ENCODE data around the gene PLEKHO1. TPM values are rescaled to one million over a fixed set of nuclear protein-coding genes. Genes with fewer than 3 reads are reported as not detected.
"Not testable (repeated sequence)": the region's sequence is repeated elsewhere in the genome, so short reads cannot be mapped to it uniquely, and the experiment has no call there.

Gene PLEKHO1
- total RNA-seq, 4 donors from 2014 or later: 35.9 to 76.3 (median 49.7) TPM

DNA sequence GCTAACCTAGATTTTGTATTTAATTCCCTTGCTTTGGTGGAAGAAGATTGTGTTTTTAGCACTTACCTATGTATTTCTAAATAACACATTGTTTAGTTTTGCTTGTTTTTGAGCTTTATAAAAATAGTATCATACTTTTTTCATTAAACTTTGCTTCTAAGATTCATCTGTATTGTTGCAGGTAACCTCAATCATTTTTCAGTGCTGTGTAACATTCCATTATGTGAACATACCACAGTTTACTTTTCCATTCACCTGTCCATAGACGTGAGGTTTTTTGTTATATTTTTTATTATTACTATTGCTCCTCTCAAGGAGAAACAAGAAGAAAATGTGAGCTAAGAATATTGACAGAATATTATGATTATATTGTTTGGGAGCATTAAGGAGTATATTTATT, 15.2 kb upstream of the PLEKHO1 start:
- no peak for TF ChIP-seq POLR2A (IDR thresholded peaks at IDR 0.05)
- TF ChIP-seq POLR2AphosphoS5 (IDR thresholded peaks at IDR 0.05): no peak
- 94 to 100% methylated on average over 1 of the region's 1 CpG for WGBS, 2 donors (ENCODE audit: low coverage in 1 of 2)
- Histone ChIP-seq H3K36me3 (no peaks in the 10 kb centered on the region), H3K27ac (no peak overlapping the region), H3K27me3 (no peaks in the 10 kb centered on the region), H3K4me1 (no peaks in the 10 kb centered on the region), H3K4me3 (no peak overlapping the region), H3K9me3 (no peaks in the 10 kb centered on the region)
- DNase-seq: no peak
- intact Hi-C loops (cut with DNase I; ENCODE audit: low total_unique reads): no loop called here
- in situ Hi-C loops (cut with MboI; ENCODE audit: low pct_ligation_motif_present in 1 of 4, low pct_unique_long_range_greater_than_20kb in 1 of 4, low sequenced_read_pairs in 3 of 4): no loop called here

DNA sequence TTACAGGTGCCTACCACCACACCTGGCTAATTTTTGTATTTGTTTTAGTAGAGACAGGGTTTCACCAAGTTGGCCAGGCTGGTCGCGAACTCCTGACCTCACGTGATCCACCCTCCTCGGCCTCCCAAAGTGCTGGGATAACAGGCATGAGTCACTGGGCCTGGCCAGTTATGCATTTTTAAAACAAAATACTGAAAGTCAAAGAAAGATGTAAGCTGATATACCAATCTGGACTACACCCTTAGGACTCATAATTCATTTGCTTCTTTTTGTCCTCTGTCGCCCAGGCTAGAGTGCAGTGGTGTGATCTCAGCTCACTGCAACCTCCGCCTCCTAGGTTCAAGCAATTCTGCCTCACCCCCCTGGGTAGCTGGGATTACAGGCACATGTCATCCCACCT, 14.3 kb upstream of the PLEKHO1 start:
- 90% methylated on average over 6 of the region's 6 CpGs; no CpG with 5 or more reads in 1 of the 2 donors for WGBS, 2 donors (ENCODE audit: low coverage in 1 of 2)
- intact Hi-C loops (cut with DNase I; ENCODE audit: low total_unique reads): not testable (repeated sequence)

DNA sequence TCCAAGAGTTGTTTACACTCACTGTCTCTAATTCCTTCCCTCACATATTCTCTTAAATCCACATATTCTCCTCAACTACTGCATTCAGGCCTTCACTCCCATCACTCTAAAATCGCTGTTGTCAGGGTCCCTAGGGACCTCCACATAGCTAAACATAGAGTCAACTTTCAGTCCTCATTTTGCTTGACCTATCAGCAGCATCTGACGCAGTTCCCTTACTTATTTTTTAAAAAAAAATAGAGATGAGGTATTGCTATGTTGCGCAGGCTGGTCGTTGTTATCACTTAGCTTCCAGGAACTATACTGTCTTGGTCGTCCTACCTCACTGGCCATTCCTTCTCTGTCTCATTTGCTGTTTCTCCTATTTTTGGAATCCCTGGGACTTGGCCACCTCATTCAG, 11.7 kb upstream of the PLEKHO1 start:
- no peaks in the 10 kb centered on the region for H3K36me3 ChIP-seq
- no peak overlapping the region for H3K27ac ChIP-seq
- H3K27me3 ChIP-seq: no peaks in the 10 kb centered on the region
- intact Hi-C loops (cut with DNase I; ENCODE audit: low total_unique reads) (no loop called here), in situ Hi-C loops (cut with MboI; ENCODE audit: low pct_ligation_motif_present in 1 of 4, low pct_unique_long_range_greater_than_20kb in 1 of 4, low sequenced_read_pairs in 3 of 4) (no loop called here)
- no peaks in the 10 kb centered on the region for H3K9me3 ChIP-seq
- no peaks in the 10 kb centered on the region for H3K4me1 ChIP-seq
- DNase-seq: no peak
- TF ChIP-seq EP300 (IDR thresholded peaks at IDR 0.05; ENCODE audit: low read depth) (no peak), POLR2AphosphoS5 (IDR thresholded peaks at IDR 0.05) (no peak), POLR2A (IDR thresholded peaks at IDR 0.05) (no peak)
- TF ChIP-seq, protein P1, sequence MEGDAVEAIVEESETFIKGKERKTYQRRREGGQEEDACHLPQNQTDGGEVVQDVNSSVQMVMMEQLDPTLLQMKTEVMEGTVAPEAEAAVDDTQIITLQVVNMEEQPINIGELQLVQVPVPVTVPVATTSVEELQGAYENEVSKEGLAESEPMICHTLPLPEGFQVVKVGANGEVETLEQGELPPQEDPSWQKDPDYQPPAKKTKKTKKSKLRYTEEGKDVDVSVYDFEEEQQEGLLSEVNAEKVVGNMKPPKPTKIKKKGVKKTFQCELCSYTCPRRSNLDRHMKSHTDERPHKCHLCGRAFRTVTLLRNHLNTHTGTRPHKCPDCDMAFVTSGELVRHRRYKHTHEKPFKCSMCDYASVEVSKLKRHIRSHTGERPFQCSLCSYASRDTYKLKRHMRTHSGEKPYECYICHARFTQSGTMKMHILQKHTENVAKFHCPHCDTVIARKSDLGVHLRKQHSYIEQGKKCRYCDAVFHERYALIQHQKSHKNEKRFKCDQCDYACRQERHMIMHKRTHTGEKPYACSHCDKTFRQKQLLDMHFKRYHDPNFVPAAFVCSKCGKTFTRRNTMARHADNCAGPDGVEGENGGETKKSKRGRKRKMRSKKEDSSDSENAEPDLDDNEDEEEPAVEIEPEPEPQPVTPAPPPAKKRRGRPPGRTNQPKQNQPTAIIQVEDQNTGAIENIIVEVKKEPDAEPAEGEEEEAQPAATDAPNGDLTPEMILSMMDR (IDR thresholded peaks at IDR 0.05): no peak
- 79 to 80% methylated on average over 5 of the region's 5 CpGs for WGBS, 2 donors (ENCODE audit: low coverage in 1 of 2)
- H3K4me3 ChIP-seq: no peak overlapping the region

More for the DNA sequence above, 14.3 kb upstream of the PLEKHO1 start:
- in situ Hi-C loops (cut with MboI; ENCODE audit: low pct_ligation_motif_present in 1 of 4, low pct_unique_long_range_greater_than_20kb in 1 of 4, low sequenced_read_pairs in 3 of 4); H3K36me3 ChIP-seq; DNase-seq; H3K4me3 ChIP-seq; H3K27ac ChIP-seq; H3K27me3 ChIP-seq; H3K9me3 ChIP-seq; H3K4me1 ChIP-seq: not testable (repeated sequence)

DNA sequence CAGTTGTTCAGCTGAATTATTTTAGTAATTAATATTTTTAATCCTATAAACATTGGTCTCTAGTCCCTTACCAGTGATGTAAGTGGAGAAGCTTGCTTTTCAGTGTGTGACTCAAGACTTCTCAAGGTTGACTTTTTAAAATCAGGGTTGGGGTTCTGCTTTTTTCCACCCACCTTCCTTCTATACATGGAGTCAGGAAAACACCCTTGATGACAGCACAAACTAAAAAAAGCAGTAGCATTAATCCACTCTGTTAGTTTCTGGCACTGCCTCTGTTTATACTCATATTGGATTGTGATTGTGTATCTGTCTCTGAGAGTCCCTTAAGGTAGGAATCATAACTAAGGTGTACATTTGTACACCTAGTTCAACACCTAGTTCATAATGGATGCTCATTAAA, 8.3 kb upstream of the PLEKHO1 start:
- in situ Hi-C loops (cut with MboI; ENCODE audit: low pct_ligation_motif_present in 1 of 4, low pct_unique_long_range_greater_than_20kb in 1 of 4, low sequenced_read_pairs in 3 of 4): no loop called here
- H3K36me3 ChIP-seq: no peaks in the 10 kb centered on the region
- no peak for DNase-seq
- H3K4me1 ChIP-seq: no peaks in the 10 kb centered on the region
- intact Hi-C loops (cut with DNase I; ENCODE audit: low total_unique reads): loop anchor here (5.0 kb wide), 1 partner anchor 51 kb away; no protein-coding TSS in a partner anchor
- H3K27ac ChIP-seq: no peak overlapping the region
- H3K27me3 ChIP-seq: no peaks in the 10 kb centered on the region
- H3K4me3 ChIP-seq: no peak overlapping the region
- TF ChIP-seq POLR2A (IDR thresholded peaks at IDR 0.05) (no peak), EP300 (IDR thresholded peaks at IDR 0.05; ENCODE audit: low read depth) (no peak), POLR2AphosphoS5 (IDR thresholded peaks at IDR 0.05) (no peak)
- TF ChIP-seq, protein P1 (IDR thresholded peaks at IDR 0.05): no peak
- no peaks in the 10 kb centered on the region for H3K9me3 ChIP-seq

DNA sequence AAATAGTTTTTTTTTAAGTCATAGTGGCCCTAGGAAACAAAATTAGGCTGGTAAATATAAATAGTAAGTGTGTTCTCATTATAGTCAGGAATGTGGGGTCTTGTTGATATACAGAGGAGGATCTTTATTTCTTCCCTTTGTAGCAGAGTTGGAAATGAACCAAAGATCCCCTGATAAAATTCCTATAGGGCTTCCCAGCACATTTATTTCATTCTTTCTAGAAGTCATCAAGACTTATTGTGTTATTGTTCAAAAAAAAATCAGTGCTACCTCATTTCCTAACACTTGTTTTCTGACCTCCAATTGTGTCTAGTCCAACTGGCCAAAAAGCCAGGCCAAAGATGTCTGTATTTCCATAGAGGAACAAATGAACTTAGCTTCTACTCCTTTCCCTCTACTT, 7.6 kb upstream of the PLEKHO1 start:
- TF ChIP-seq, protein P1 (IDR thresholded peaks at IDR 0.05): no peak
- TF ChIP-seq POLR2AphosphoS5 (IDR thresholded peaks at IDR 0.05) (no peak), EP300 (IDR thresholded peaks at IDR 0.05; ENCODE audit: low read depth) (no peak), POLR2A (IDR thresholded peaks at IDR 0.05) (no peak)

More for the DNA sequence above, 7.6 kb upstream of the PLEKHO1 start:
- DNase-seq: no peak
- Histone ChIP-seq H3K27ac (no peak overlapping the region), H3K36me3 (no peaks in the 10 kb centered on the region), H3K4me1 (no peaks in the 10 kb centered on the region), H3K4me3 (no peak overlapping the region), H3K9me3 (no peaks in the 10 kb centered on the region), H3K27me3 (no peaks in the 10 kb centered on the region)
- intact Hi-C loops (cut with DNase I; ENCODE audit: low total_unique reads): loop anchor here (5.0 kb wide), 1 partner anchor 50 kb away; no protein-coding TSS in a partner anchor
- in situ Hi-C loops (cut with MboI; ENCODE audit: low pct_ligation_motif_present in 1 of 4, low pct_unique_long_range_greater_than_20kb in 1 of 4, low sequenced_read_pairs in 3 of 4): no loop called here
